Measurements from ENCODE around the gene POLN.

GRCh38 chr4:2132438-2132837 is 109.5 kb downstream of the POLN start:
- TF ChIP-seq CTCF (conservative IDR thresholded peaks at IDR 0.05; ENCODE audit: low read length) = no peak
- TF ChIP-seq EZH2phosphoT487 (IDR thresholded peaks at IDR 0.05; ENCODE audit: borderline replicate concordance, low read depth, low read length) = no peak

Measured in OCI-LY7 (cell line).